Mononuclear cell (primary cell): Measurements from ENCODE around the gene VARS1. TPM values are rescaled to one million over a fixed set of nuclear protein-coding genes. Genes with fewer than 3 reads are reported as not detected.
A peak's percentile ranks its signal among the peaks of the same experiment; 100 is the strongest.
"Not testable (repeated sequence)": the region's sequence is repeated elsewhere in the genome, so short reads cannot be mapped to it uniquely, and the experiment has no call there.

Source experiments
- H3K27me3 ChIP-seq: 2 replicates; pipeline ENCODE4 v1.6.0; 2011; ENCODE audit warnings: low read length, control low read depth; ENCODE audit not compliant: insufficient read depth
- H3K4me1 ChIP-seq: 2 replicates; pipeline ENCODE4 v1.5.1; 2011; ENCODE audit warnings: mild to moderate bottlenecking, low read length, control low read depth; ENCODE audit not compliant: insufficient read depth
- H3K4me3 ChIP-seq: 2 replicates; pipeline ENCODE4 v1.5.1; 2011; ENCODE audit warnings: mild to moderate bottlenecking, low read length, moderate library complexity
- H3K9me3 ChIP-seq: 2 replicates; pipeline ENCODE4 v1.5.1; 2011; ENCODE audit warnings: low read depth, mild to moderate bottlenecking, control low read depth, low read length
- total RNA-seq: library from RNA; depleted of rRNA; stranded (reverse); fragments of >200 nt; gene quantifications from one replicate; pipeline ENCODE4 v1.2.3, GENCODE V29; 2012

The VARS1 gene
- total RNA-seq, 1 donor = 12.3 TPM

GRCh38 chr6:31811645-31812044, 16.1 kb upstream of the VARS1 start:
- Histone ChIP-seq H3K4me3 (no peak overlapping the region), H3K27me3 (no peaks in the 10 kb centered on the region), H3K4me1 (peaks cover 31% of the 10 kb centered on the region), H3K9me3 (no peaks in the 10 kb centered on the region)

- not testable (repeated sequence) for H3K9me3 ChIP-seq, H3K27me3 ChIP-seq, H3K4me3 ChIP-seq
- peaks cover 41% of the 10 kb centered on the region for H3K4me1 ChIP-seq
Observed at GRCh38 chr6:31808599-31808998, 13.0 kb upstream of the VARS1 start.

- no peaks in the 10 kb centered on the region for H3K27me3 ChIP-seq
- H3K9me3 ChIP-seq = no peaks in the 10 kb centered on the region
- H3K4me3 ChIP-seq = peak within 1 kb of the TSS; percentile 79
- H3K4me1 ChIP-seq = peaks cover 24% of the 10 kb centered on the region
Observed at GRCh38 chr6:31806470-31807272, 11.1 kb upstream of the VARS1 start, which contains the start of gene LSM2. Gene LSM2, minus strand, starts transcription at chr6:31806966. Its CDS starts 209 bp downstream, at chr6:31806757.

GRCh38 chr6:31805939-31806469, 10.5 kb upstream of the VARS1 start:
- no peaks in the 10 kb centered on the region for H3K27me3 ChIP-seq
- H3K4me1 ChIP-seq = peaks cover 24% of the 10 kb centered on the region
- no peaks in the 10 kb centered on the region for H3K9me3 ChIP-seq
- H3K4me3 ChIP-seq = peak overlapping the region; percentile 79

- not testable (repeated sequence) for H3K4me3 ChIP-seq, H3K27me3 ChIP-seq, H3K9me3 ChIP-seq
- H3K4me1 ChIP-seq = peaks cover 35% of the 10 kb centered on the region
Observed at GRCh38 chr6:31801031-31801927, 5.7 kb upstream of the VARS1 start.

GRCh38 chr6:31799781-31800180, 4.2 kb upstream of the VARS1 start:
- peaks cover 31% of the 10 kb centered on the region for H3K4me1 ChIP-seq
- H3K9me3 ChIP-seq = no peaks in the 10 kb centered on the region
- no peak overlapping the region for H3K4me3 ChIP-seq
- no peaks in the 10 kb centered on the region for H3K27me3 ChIP-seq

- H3K4me3 ChIP-seq = no peak overlapping the region
- H3K4me1 ChIP-seq = peaks cover 43% of the 10 kb centered on the region
- H3K9me3 ChIP-seq = no peaks in the 10 kb centered on the region
- H3K27me3 ChIP-seq = no peaks in the 10 kb centered on the region
Observed at GRCh38 chr6:31797588-31797987, 2.0 kb upstream of the VARS1 start.

GRCh38 chr6:31796993-31797385, 1.4 kb upstream of the VARS1 start:
- Histone ChIP-seq H3K4me1 (peaks cover 43% of the 10 kb centered on the region), H3K27me3 (no peaks in the 10 kb centered on the region), H3K9me3 (no peaks in the 10 kb centered on the region), H3K4me3 (no peak overlapping the region)

- H3K4me3 ChIP-seq = peak overlapping the region; percentile 94
- no peaks in the 10 kb centered on the region for H3K27me3 ChIP-seq
- H3K9me3 ChIP-seq = no peaks in the 10 kb centered on the region
- peaks cover 51% of the 10 kb centered on the region for H3K4me1 ChIP-seq
Observed at GRCh38 chr6:31794866-31795615, 511 bp downstream of the VARS1 start.

- H3K27me3 ChIP-seq = no peaks in the 10 kb centered on the region
- peaks cover 52% of the 10 kb centered on the region for H3K4me1 ChIP-seq
- H3K9me3 ChIP-seq = no peaks in the 10 kb centered on the region
- peak overlapping the region; percentile 94 for H3K4me3 ChIP-seq
Observed at GRCh38 chr6:31794294-31794865, 1.2 kb downstream of the VARS1 start.

- not testable (repeated sequence) for H3K4me3 ChIP-seq, H3K27me3 ChIP-seq, H3K9me3 ChIP-seq
- peaks cover 52% of the 10 kb centered on the region for H3K4me1 ChIP-seq
Observed at GRCh38 chr6:31793927-31794245, 1.7 kb downstream of the VARS1 start.

GRCh38 chr6:31792761-31793171, 2.8 kb downstream of the VARS1 start:
- no peaks in the 10 kb centered on the region for H3K9me3 ChIP-seq
- peaks cover 44% of the 10 kb centered on the region for H3K4me1 ChIP-seq
- H3K4me3 ChIP-seq = no peak overlapping the region
- no peaks in the 10 kb centered on the region for H3K27me3 ChIP-seq

- H3K27me3 ChIP-seq = no peaks in the 10 kb centered on the region
Observed at GRCh38 chr6:31792090-31792374, 3.5 kb downstream of the VARS1 start.

GRCh38 chr6:31791324-31792089, 4.0 kb downstream of the VARS1 start:
- Histone ChIP-seq H3K4me1 (peaks cover 33% of the 10 kb centered on the region), H3K4me3 (no peak overlapping the region), H3K9me3 (no peaks in the 10 kb centered on the region), H3K27me3 (no peaks in the 10 kb centered on the region)

More at GRCh38 chr6:31792090-31792374, 3.5 kb downstream of the VARS1 start:
- no peak overlapping the region for H3K4me3 ChIP-seq
- H3K9me3 ChIP-seq = no peaks in the 10 kb centered on the region
- H3K4me1 ChIP-seq = peaks cover 37% of the 10 kb centered on the region
